NCI-H2081 (cell line): ENCODE data around the gene TRAPPC3.

Experiments
- DNase-seq, 2 experiments: peaks; one replicate each; lab custom pipeline; 2025; lab: John Stamatoyannopoulos, UW

TRAPPC3 gene

DNA sequence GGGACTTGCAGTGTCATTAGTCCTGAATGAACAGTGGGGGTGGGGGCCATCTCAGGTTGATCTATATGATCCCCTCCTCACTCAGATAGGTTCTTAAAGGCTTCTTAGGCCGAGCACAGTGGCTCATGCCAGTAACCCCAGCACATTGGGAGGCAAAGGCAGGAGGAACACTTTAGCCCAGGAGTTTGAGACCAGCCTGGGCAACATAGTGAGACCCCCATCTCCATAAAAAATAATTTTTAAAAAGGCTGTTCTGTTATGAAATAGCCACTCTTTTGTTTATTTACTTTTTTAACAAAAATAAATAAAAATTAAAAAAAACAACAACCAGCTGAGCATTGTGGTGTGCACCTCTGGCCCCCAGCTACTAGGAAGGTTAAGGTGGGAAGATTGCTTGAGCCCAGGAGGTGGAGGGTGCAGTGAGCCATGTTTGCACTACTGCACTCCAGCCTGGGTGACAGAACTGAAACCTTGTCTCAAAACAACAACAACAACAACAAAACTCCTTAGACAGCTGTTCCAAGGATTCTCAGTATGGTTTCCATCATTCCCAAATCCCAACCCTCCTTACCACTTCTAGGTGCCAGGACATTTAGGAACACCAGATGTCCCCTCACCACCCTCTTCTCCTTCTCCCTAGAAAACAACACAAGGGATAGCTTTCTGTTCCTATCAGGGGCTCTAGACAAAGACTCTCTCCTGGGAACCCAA lies 2.0 kb upstream of the TRAPPC3 start:
- no peak for DNase-seq

DNA sequence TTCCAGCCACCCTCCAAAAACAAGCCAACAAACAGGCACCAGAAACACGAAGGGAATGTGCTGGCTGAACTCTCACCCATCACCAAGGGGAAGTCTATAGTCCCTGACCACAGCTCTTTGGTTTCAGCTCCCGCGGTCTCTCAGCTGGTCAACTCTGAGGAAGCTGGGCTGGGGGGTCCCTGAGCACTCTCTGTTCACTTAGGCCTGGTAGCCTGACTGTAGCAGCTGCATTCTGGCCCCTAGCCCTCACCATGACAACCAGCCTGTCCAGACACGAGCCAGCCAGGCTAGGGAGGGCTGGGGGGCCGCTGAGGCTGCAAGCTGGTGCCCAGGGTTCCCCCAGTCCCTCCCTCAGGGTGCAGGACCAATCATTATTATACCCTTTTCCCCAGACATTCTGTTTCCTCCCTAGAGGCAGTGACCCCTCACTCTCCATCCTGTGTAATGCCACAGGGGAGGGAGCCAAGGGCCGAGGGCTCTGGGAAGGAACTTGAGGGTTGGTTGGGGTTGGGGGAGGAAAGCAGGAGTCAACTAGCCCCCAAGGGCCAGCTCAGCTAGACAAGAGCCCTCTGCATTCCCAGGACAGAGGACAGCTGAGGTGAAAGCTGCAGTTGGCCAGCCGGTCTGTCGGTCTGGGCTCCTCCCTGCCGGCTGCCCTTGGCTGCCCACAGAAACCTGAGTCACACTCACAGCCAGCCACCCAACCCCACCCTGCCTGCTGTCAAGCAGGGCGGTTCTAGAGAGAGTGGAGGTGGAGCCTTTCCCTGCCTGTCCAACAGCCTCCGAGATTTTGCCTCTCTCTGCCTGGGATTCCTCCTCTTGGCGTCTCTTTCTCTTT lies 1.2 kb upstream of the TRAPPC3 start:
- DNase-seq: peak; percentile 86 to 93

DNA sequence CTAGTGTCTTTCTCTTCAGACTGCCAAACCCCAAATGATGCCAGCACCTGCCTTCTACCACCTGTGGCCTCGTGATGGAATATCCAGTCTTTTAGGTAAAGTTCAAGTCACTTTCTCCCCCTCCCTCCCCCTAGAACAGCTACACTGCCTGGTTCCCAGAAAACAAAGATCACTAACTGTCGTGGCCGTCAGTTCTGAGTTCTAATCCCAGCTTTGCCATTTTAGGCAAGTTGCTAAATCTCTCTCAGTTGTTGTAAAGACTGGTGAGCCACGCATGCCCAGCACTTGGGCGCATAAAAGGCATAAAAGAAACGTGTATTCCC lies 648 bp upstream of the TRAPPC3 start:
- no peak for DNase-seq

DNA sequence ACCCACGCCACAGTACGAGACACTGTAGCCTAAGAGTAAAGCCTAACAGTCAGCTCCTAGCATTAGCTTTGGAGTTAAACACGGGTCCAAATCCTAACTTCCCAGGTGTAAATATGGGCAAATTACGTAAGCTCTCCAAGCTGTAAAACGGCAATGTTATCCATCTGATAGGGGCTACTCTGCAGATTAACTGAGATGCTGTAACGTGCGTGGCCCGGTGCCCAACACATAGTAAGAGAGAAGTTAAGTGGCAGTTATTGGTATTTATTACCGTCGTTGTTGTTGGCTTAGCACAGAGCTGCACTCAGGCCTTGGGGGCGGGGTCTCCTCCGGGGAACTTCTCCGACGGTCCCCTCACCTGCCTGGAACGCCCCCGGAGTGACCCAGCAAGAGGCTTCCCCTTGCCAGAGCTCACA lies 457 bp downstream of the TRAPPC3 start:
- no peak for DNase-seq

DNA sequence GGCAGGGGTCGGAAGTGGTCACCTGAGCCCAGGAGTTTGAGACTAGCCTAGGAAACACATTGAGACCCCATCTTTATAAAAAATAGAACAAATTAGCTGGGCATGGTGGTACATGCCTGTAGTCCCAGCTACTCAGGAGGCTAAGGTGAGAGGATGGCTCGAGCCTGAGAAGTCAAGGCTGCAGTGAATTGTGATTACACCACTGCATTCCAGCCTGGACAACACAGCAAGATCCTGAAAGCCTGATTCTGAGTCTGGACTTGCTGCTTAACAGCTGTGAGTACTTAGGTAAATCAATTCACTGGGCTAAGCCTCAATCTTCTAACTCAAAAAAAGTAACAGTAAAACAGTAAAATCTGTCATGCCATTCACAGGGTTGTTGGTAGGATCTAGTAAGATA lies 4.9 kb downstream of the TRAPPC3 start:
- no peak for DNase-seq

DNA sequence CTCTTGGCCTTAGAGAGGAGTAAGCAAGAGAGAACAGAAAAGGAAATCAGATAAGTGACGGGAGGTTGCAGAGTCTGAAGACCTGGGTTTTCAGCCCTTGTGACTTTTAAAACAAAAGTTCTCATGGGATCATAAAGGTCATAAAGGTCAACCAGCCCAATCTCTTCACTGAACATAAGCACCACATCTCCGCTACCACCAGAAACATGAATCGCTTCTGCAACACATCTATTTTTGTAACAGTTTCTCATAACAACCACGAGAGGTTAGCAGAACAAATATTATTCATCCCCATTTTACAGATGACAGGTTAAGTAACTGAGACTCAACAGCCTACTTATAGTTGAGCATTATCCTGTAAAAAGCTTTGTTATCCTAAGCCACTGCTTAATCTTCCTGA lies 5.9 kb downstream of the TRAPPC3 start:
- no peak for DNase-seq

DNA sequence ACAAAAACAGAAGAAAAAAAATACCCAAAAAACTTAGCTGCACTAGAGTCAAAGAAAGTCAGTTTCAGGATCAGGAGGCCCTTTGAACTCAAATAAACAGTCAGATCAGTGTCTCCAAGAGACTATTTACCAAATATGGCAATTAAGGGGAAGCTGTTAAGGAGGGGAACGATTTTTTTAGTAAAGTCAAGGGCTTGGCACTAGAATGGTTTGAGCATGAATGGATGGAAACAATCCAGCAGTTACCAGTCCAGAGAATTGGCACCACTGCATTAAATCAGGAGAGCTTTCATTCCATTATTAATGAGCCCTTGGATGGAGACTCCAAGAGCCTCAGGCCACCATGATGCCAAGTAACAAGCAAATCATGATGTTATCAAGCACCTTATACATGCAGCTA lies 7.2 kb downstream of the TRAPPC3 start:
- no peak for DNase-seq

DNA sequence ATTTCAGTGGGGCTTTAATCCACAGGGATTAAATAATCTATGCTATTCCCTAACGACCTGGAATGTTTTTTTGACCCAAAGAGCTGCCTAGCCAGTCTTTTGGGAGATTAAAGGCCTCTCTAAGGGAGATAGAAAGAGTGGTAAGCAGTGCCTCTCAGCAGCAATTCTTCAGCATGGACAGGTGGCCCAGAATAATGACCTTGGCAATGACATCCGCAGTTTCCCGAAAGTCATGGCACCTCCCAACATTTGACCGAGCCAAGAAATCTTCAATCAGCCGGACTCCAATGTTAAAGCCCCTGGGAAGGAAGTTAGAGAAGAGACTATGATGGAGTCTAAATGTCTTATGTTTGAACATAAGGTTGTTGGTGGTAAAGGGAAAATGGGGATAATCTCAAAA lies 9.8 kb downstream of the TRAPPC3 start:
- no peak for DNase-seq

DNA sequence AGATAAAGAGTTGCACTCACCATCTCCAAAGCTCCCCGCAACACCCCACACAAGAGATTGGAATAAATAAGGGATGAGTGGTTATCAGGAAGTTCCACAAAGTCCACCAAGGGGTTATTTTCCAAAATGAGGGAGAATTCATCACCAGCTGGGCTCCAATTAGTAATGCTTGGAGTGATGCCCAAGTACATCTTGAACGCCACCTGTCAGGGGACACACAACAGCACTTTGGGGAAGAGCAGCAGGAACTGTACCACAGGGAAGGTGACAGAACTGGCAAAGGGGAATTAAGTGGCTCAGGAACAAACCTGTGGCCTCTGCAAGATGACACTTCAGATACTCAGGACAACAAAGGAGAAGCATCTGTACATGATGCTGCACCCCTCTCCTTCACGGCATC lies 11.5 kb downstream of the TRAPPC3 start:
- peak in 1 of 2 experiments; percentile 60 for DNase-seq

DNA sequence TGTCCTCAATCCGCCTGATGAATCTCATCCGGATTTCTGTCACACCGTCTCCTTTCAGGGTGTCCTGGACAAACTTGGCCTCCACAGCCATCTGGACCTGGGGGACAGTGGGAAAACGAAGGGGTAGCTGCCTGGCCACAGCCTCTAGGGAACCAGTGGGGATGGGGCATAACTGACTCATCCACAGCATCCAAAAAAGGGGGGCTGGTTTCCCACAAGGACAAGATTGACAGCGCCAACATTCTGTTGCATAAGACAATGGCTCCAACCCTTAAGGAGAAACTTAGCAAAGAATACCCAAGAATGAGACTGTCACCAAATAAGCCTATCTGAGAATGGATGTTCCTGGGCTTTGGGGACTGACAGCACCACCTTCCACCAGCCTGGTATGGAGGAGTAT lies 12.1 kb downstream of the TRAPPC3 start:
- DNase-seq: no peak

DNA sequence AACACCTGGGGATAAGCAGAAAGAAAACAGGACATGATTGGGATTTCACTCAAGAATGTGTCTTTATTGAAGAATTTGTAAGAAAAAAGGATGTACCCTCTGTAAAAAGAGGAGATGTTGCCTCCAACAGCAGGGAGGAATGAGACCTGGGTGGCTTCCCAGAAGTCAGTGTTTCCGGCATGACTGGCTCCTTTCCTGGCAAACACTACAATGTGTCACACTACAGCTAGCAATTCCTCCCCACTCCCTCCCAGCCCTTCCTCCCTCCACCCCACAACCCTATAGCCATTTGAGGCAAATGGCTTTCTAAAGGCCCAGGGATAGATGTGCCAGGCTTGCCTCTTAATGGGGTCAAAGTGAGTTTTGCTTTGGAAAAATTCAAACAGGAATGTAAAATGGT lies 12.8 kb downstream of the TRAPPC3 start:
- DNase-seq: no peak

DNA sequence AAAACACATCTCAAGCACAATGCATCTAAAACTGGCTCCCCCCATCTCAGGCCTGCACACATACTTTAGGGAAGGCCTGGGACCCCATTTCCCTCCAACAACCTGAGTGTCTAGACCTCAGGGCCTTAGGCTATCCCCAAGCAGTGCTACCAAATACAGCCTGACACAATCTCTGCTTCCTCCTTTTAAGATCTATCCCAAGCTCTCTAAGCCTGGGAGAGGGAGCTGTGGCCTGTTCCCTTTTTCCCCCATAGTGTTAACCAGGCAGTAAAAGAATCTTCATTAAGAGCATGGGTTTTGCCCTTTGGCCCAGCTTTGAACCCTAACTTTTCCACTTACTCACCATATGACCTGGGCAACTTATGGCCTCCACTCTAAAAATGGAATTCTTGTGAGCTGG lies 13.5 kb downstream of the TRAPPC3 start:
- no peak for DNase-seq

DNA sequence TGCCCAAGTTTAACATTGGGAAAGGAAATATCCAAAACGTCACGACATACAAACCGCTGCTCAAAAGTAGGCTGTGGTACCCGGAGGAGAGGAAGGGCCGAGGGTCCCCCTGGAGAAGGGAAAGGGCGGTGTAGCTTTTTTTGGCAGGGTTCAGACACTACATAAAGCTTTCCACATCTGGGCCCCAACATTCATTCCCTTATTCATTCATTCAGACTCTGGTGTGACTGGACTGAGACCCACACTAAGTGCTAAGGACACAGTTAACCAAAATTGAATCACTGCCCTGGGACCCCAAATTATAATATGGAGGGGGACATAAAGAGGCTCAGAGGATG lies 14.0 kb downstream of the TRAPPC3 start:
- no peak for DNase-seq

DNA sequence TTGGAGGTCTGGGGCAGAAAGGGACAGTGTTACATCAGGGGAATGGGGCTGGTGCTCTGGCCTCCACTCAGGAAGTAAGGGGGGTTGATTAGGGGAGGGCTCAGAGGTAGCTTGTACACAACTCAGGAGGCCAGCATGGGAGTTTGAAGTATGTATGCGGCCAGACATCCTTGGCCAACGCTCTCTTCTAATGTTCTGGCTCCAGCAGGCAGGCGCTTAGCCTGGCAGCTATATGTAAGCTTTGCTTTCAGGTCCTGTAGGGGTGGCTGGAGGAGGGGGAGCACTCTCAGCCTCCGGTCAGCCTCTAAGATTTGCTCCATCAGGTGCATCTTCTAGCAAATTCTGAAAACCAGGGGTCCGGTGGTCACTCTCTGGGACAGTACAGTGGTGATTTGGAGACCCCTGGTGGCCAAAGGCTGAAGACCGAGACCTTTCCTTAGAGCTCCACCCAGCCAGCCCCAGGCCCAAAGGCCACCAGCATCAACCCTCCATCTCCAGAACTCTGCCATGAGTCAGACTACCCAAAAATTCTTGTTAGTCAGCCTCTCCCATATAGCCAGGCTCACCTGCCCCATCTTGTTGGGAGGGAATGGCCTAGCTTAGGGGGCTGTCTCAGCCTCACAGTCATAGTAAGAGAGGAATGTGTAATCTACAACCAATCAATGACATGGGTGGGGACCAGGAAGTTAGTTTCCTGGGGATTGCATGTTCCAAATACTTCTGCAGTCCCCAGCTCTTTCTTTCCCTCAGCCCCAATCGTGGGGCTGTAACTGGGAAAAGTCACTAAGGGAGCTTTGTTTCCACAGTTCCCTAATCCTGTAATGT lies 14.6 kb downstream of the TRAPPC3 start:
- peak; percentile 15 to 37 for DNase-seq

DNA sequence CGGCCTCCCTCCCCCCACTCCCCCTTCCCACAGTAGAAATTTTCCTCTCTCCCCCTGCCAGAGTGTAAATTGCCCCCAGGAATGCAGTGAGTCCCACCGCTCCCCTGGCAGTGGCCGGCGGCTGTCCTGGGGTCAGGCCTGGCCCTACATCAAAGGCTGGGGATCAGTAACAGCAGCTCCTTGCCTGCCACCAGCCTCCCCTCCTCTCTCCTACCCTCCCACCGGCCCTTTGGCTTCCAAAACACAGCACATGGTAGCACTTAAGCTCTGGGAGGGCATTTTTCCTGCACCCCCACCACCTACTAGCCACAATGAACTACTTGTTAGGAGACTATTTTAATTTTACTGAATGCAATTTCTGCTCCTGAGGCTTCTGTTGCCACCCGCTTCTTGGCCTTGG lies 15.3 kb downstream of the TRAPPC3 start:
- no peak for DNase-seq

DNA sequence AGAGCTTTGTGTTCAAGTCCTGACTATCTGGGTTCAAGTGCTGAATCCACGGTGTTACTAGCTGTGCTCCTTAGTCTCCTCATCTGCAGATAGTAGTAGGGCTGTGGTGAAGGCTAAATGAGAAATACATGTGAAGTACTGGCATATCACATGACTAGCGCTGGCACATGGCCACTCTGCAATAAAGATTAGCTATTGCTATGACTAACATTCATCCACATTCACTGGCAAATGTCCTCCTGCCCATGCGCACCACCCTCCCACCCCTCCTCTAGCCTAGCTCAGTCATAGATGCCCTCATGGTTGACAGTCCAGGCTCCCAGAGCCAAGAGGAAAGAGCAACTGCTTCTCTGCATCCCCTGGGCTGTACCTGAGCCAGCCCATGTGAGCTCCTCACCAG lies 15.8 kb downstream of the TRAPPC3 start:
- DNase-seq: no peak

DNA sequence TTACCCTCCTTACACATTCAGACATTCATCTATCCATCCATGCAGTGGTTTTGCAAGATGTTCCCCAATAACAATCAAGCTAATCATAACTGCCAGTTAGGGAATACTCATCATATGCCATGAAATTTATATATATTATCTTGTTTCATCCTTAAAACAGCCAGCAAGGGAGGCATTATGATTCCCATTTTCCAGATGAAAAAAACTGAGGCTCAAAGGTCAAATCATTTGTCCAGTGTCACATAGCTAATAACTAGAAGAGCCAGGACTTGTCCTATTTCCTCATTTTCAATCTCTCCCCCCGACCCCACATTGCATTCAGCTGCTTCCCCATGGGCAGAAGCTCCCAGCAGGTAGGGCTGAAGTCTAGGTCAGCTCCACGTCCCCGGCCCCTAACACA lies 17.3 kb downstream of the TRAPPC3 start:
- no peak for DNase-seq

DNA sequence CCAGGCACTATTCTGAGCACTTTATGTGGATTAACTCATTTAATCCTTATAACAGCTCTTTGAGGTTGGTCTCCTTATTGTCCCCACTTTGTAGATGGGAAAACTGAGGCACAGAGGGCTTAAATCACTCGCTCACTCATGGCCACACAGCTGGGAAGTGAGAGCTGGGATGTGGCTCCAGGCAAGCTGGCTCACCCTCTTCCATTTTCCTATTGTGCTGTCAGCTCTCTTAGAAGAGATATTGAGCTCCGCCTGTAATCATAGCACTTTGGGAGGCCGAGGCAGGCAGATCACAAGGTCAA lies 20.4 kb downstream of the TRAPPC3 start:
- DNase-seq: no peak

DNA sequence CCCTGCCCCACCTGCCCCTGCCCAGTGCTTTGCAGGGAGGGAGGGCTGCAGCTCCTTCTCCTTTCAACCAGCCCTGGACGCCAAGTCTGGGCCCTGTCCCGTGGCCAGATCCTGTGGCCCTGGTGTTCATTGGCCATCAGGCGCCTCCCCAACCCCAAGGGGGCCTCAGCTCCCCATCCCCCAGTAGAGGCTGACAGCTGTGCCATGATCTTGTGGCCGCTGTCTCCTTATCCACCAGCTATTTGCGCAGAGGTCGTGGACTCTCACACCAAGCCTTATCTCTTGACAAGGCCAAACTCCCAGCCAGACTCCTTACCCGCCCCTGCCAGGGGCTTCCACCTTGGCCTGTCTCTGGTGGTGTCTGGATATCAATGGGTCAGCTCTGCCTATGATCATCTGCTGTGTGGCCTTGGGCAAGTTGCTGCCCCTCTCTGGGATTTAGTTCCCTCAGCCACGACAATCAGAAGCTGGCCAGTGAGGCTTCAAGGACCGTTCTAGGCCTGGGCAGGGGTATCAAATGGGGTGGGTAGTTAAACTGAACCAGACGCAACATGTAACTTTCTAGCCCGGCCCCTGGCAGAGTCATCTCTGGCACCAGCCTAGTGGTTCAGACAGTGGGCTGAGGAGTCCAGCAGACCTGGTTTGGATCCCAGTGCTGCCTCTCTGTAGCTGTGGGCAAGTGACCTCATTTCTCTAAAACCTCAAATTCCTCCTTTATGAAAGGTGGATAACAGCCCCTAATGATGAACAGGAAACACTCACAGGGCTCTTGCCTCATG lies 21.0 kb downstream of the TRAPPC3 start:
- no peak for DNase-seq

DNA sequence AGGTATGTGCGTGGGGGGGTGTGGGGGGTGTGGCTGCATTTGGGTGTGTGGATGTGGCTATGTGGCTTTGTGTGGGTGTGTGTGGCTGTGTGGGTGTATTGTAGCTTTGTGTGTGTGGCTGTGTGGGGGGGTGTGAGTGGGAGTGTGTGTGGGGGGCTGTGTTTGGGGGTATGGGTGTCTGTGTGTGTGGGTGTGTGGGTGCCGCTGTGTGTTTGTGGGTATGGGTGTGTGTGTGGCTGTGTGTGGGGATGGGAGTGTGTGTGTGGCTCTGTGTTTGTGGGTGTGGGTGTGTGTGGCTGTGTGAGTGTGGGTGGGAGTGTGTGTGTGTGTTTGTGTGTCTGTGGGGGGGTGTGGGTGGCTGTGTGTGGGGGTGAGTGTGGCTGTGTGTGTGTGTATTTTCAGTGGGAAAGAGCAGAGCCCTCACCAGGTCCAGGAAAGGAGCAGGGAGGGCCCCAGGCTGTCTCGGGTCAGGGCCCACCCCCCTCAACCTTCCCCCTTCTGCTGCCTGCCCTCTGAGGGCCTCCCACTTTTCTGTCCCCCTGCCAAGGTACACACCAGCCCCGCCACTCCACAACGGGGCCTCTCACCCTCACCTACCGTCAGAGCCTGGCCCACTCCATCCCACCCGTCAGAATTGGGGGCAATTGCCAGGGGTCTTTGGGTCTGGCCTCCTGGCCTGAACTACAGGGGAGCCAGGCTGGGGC lies 22.3 kb downstream of the TRAPPC3 start:
- DNase-seq: no peak

DNA sequence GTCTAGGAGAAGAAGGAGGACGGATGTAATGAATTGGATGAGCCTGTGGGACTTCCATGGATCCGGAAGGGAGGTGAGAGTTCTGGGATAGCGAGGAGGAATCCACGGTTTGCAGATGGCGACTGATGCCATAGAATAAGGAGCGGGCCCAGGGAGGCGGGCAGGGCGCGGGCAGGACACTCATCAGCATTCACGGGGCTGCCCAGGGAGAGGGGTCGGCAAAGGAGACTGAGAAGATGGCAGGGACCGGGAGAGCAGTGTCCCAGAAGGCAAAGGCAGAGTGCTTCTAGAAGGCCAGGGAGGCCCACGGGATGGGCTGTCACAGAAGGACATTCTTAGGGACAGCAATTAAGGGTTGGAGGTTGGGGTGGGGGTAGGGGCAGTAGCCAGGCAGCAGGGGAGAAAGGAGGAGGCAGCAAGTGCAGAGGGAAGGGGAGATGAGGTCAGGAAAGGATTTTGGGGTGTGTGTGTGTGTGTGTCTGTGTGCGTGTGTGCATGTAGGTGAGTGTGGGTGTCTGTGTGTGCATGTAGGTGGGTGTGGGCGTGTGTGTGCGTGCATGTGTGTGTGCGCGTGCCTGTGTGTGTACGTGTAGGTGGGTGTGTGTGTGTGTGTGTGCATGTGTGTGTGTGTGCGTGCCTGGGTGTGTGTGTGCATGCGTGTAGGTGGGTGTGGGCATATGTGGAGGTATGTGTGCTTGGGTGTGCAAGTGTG lies 23.1 kb downstream of the TRAPPC3 start:
- DNase-seq: no peak
